Coronary artery (tissue), 2 donors: ENCODE results near the gene PICALM.

ENCODE experiments used
- DNase-seq: peaks from one replicate; pipeline ENCODE4 v3.0.0-alpha.2; 2017; ENCODE audit warnings: low spot score
- H3K27ac ChIP-seq, 2 donors: fragments of 200-600 bp; sonication (generic); one replicate each; pipeline ENCODE4 v1.5.1; 2016 to 2019
- H3K4me3 ChIP-seq: fragments of 200-600 bp; sonication (generic); 2 replicates; pipeline ENCODE4 v1.5.1; 2016; ENCODE audit warnings: mild to moderate bottlenecking, moderate library complexity
- TF ChIP-seq, protein P1 (sequence below): fragments of 200-600 bp; sonication (generic); IDR thresholded peaks from one replicate; pipeline ENCODE4 v1.5.1; 2019; ENCODE audit warnings: antibody characterized with exemption

Gene PICALM

DNA sequence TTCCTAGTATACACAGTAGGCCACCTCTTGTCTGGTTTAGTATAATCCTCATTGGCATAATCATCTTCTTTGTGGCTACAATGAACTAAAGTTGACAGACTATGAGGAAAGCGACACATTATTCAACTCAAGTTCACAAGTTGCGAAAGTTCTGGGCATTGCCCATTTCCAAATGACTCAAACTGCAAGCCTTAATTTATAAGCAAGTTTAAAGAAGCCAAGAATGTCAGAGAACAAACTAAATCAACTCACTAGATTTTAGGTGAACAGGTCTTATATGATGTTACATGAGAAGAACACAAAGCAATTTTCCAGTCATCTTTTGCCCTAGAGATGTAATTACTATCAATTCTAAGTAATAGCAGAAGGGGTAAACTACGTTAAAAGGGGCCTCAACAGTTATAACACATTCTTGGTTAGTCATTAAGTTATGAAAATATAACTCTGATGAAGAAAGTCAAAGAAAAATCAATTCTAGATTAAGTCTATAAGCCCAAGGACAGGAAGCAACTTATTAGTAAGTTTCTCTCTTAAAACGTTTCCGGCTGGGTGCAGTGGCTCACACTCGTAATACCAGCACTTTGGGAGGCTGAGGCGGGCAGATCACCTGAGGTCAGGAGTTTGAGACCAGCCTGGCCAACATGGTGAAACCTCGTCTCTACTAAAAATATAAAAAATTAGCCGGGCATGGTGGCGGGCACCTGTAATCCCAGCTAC lies 21.5 kb downstream of the PICALM start:
- Histone ChIP-seq H3K27ac (peak overlapping the region in 1 of 2 donors; percentile 33), H3K4me3 (no peak overlapping the region)
- DNase-seq = no peak
- TF ChIP-seq, protein P1, sequence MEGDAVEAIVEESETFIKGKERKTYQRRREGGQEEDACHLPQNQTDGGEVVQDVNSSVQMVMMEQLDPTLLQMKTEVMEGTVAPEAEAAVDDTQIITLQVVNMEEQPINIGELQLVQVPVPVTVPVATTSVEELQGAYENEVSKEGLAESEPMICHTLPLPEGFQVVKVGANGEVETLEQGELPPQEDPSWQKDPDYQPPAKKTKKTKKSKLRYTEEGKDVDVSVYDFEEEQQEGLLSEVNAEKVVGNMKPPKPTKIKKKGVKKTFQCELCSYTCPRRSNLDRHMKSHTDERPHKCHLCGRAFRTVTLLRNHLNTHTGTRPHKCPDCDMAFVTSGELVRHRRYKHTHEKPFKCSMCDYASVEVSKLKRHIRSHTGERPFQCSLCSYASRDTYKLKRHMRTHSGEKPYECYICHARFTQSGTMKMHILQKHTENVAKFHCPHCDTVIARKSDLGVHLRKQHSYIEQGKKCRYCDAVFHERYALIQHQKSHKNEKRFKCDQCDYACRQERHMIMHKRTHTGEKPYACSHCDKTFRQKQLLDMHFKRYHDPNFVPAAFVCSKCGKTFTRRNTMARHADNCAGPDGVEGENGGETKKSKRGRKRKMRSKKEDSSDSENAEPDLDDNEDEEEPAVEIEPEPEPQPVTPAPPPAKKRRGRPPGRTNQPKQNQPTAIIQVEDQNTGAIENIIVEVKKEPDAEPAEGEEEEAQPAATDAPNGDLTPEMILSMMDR = no peak

DNA sequence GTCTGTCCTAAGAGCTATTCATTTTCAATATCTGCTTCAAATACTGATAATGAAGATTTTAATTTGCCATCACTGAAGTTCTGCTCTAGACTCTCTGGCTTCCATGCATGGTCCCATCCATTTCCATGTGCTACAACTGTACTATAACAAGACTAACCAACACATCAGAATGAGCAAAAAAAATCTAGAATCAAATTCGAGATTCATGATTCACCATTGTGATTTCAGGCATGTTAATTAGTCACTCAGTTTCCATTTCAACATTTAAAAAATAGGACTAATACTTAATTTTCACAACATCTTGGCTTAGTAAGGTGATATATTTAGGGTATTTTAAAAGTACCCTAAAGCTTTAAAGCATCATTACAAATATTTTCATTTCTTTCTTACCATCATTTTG lies 22.8 kb downstream of the PICALM start:
- TF ChIP-seq, protein P1 = no peak
- Histone ChIP-seq H3K4me3 (no peak overlapping the region), H3K27ac (no peak overlapping the region)
- no peak for DNase-seq

DNA sequence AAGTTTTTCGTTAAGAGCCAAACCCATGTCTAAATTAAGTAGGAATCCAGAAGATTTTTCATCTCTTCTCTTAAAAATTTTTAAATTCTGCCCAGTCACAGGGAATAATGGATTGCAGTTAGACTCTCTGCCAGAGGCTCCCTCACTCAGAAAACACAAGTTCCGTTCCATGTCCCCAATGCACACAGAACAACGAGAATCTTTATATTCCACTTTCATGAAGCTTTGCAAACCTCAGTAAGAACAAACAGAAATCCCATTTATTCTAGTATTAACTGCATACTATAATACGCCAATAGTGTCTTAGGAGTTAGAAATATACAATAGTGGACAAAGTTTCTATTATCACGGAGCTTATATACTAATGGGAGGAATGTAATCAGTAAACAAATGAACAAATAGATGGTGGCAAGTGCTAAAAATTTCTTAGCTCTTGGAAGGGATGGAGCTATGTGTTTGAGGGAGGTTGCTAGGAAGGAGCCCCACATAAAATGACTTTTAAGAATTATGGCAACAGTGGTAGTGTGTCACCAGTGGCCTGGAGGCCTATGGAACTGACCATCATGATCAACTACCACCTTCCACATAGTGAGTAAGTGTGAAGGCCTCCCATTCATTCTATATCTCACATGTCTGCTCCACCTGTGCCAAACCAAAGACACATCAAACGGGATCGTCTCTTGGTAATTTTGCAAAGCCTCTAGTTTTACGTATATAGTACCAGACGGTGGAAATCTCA lies 24.9 kb downstream of the PICALM start:
- DNase-seq = no peak
- TF ChIP-seq, protein P1 = no peak
- Histone ChIP-seq H3K27ac (peak overlapping the region in 1 of 2 donors; percentile 27), H3K4me3 (no peak overlapping the region)

DNA sequence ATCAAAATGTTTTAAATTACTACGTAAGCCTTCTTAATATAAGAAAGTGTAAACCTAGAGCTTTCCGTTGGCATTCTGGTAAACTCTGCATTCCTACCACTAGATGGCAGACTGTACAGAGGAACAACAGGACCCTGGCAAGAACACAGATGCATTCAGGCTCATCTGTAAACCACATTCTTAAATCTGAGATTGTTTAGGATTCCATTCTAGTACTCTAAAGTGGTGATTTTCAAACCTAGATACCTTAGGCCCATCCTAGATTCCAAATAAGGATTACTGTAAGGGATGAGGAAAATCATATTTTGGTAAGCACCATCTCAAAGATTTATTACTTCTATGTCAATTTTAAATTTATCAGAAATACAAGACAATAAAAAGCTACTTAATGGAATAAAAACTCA lies 26.9 kb downstream of the PICALM start:
- no peak for DNase-seq
- TF ChIP-seq, protein P1 = peak; percentile 67
- Histone ChIP-seq H3K4me3 (peak overlapping the region; percentile 54), H3K27ac (peak overlapping the region; percentile 24 to 30)

DNA sequence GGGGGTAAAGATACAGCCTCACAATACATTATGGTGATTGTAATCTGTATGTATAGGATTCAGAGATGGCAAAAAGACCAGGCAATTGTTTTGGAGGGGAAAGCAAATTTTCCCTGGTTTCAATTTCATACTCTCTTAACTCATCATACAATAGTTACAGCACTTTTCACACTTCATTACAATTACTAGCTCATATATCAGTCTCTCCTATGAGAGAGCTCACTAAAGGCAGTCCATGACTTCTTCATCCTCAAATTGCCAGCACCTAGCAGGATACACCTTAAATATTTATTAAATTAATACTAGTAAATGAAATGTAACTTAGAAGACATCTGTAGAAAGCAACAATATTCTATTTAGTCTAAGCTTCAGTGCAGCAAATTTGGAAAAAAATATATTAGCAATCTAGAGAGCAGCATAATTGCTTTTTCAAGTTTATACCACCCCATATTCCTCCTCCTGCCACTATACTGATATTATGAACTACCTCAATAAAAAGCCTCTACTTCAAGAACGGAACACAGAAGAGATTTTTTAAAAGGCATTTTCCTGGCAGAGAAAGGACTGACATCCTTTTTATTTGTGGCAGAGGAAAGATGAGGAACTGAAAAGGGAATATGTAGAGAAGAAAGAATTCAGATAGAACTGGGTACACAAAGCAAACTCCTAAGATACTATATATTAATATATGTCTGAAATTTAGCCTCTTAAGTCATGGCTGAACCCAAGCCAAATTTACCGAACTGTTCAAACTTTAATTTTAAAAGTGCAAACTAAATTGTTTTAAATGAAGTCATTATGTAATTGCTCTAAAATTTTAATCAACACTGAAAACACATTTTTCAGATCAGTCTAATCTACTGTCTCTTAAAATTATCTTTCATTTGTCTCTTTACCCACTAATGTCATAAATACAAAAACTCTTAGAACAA lies 27.7 kb downstream of the PICALM start:
- peak overlapping the region; percentile 54 for H3K4me3 ChIP-seq
- peak overlapping the region; percentile 24 to 30 for H3K27ac ChIP-seq
- no peak for DNase-seq
- TF ChIP-seq, protein P1 = no peak

DNA sequence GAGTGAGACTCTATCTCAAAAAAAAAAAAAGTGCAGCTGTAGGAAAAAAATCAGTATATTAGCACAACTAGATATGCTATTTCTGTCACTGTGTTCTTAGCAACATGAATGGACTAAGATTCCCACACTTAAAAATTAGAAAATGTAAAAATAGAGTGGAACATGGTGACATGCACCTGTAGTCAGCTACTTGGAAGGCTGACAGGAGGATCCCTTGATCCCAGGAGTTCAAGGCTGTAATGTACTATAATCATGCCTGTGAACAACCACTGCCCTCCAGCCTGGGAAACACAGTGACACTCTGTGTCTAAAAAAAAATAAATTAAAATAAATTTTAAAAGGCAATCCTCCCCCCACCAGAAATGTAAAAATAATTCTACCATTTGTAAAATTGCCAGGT lies 29.8 kb downstream of the PICALM start:
- no peak overlapping the region for H3K4me3 ChIP-seq
- no peak overlapping the region for H3K27ac ChIP-seq
- DNase-seq = no peak
- TF ChIP-seq, protein P1 = no peak
